ENCODE measurements around the gene C11orf52. TPM values are rescaled to one million over a fixed set of nuclear protein-coding genes. Genes with fewer than 3 reads are reported as not detected.
A peak's percentile ranks its signal among the peaks of the same experiment; 100 is the strongest.
"Not testable (repeated sequence)": the region's sequence is repeated elsewhere in the genome, so short reads cannot be mapped to it uniquely, and the experiment has no call there.

C11orf52 gene
- total RNA-seq (not detected), total RNA-seq (0 reads per million in 2 donors)

DNA sequence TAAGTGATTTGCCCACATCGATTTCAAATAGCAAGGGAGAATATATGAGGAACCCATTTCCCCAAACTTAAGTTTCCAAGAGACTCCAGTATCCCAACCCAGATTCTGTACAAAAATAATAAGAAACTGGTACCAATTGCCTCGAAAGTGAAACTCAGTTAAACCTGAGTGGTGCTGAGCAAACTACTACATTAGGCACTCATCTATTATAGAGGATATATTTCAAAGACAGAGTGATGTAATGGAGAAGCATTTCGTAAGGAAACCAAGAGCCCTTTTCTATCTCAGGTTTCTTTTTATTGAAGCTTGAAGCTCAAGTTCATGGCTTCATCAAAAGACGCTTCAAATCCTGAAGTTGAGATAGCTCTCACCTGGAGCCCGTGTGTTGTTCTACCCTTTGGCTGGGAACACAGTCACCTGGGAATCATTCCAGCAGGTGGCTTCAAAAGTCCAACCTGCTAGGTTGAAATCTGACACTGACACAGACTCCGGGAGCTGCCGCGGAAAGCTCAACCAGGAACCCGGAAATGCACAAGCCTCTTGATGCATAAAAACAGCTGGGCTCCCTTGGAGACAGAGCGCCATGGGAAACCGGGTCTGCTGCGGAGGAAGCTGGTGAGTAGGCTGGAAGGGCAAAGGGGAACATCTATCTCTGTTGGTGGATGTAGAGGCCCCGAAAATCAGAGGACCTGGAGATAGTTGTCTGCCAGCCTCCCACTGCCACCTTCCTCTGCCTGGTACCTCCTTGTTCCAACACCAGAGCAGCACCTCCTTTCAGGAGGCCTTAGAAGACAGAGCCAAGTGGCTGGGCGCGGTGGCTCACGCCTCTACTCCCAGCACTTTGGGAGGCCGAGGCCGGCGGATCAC, at the start of gene C11orf52:
Gene C11orf52 (plus strand): TSS at position 524 of the 867 bp plus-strand sequence. CDS start 60 bp downstream, at position 584.
- no peaks in the 10 kb centered on the region for H3K9me3 ChIP-seq (ENCODE audit: control insufficient read depth, low read length, poor library complexity, severe bottlenecking)
- Mint-ChIP-seq H3K4me3 (no peak within 1 kb of the TSS), H3K4me1 (no peaks in the 10 kb centered on the region), H3K27ac (no peak within 1 kb of the TSS), H3K27me3 (peaks cover 52% of the 10 kb centered on the region), H3K36me3 (ENCODE audit: low read depth) (peaks cover 6% of the 10 kb centered on the region)
- DNase-seq (no peak), ATAC-seq (no peak)

DNA sequence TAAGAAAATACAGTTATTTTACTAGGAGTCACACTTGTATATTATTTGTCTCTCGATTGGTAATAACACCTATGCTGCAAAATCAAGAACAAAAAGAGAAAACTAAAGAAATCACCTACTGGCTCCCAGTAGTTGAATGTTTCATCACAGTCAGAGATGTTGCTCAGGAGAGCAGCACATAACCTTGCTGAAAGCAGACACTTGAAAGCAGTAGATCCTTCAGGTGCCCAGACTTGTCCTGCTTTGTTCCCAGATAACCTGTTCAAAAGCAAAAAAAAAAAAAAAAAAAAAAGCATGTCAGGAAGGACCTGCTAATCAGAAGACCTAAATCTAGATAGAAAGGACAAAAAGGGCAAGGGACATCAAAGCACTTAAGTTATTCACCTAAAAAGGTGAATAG, 48.6 kb upstream of the C11orf52 start:
- no peaks in the 10 kb centered on the region for H3K9me3 ChIP-seq (ENCODE audit: control insufficient read depth, low read length, poor library complexity, severe bottlenecking)
- no peak overlapping the region for H3K27ac Mint-ChIP-seq
- H3K4me1 Mint-ChIP-seq = peaks cover 22% of the 10 kb centered on the region
- H3K36me3 Mint-ChIP-seq (ENCODE audit: low read depth) = peaks cover 4% of the 10 kb centered on the region
- peak overlapping the region; percentile 33 for H3K4me3 Mint-ChIP-seq
- H3K27me3 Mint-ChIP-seq = no peaks in the 10 kb centered on the region
- no peak for DNase-seq
- ATAC-seq = no peak

GRCh38 chr11:111870522-111870885, 48.2 kb upstream of the C11orf52 start:
- peak overlapping the region; percentile 94 for H3K4me3 Mint-ChIP-seq
- peak overlapping the region; percentile 91 for H3K27ac Mint-ChIP-seq
- no peaks in the 10 kb centered on the region for H3K27me3 Mint-ChIP-seq
- H3K9me3 ChIP-seq (ENCODE audit: control insufficient read depth, low read length, poor library complexity, severe bottlenecking) = no peaks in the 10 kb centered on the region
- ATAC-seq (no peak), DNase-seq (no peak)
- H3K36me3 Mint-ChIP-seq (ENCODE audit: low read depth) = peaks cover 4% of the 10 kb centered on the region
- H3K4me1 Mint-ChIP-seq = peaks cover 22% of the 10 kb centered on the region

DNA sequence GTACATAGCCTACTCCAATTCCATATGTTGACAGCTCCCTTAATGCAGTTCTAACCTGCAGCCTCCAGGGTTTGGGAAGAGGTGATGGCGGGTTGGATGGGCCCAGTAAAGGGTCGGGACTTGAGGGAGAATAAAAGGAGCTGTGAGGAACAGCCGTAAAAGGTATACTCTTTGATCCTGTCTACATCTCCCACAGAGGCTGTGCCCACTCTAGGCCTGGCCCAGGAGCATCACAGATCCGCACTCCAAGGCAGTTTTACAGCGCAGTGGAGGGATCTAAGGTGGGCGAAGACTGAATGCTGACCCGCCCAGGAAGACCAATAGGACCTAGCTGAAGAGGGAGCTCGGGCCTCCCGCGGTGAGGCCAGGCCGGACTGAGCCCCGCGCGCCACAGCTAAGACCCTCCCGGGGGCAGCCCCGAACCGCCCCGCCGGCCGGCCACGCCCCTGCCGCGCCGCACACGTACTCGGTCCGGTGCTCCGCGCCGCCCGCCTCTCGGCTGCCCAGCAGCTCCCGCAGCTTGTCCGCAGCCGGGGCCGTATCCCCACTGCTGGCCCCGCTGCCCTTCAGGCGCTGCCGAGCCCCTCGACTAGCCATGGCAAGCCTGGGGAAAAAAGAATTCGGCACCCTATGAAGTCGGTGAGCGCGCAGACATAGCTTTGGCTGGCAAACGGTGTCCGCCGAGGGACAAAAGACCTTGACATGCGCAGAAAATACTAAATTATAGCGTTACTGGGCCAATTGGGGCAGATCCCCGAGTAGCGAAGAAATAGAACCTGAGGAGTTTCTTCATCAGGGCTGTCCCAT, 47.6 kb upstream of the C11orf52 start, which contains the start of gene ALG9:
Gene ALG9 (minus strand): TSS at position 696 of the 807 bp plus-strand sequence. CDS start 99 bp downstream, at position 597.
- Mint-ChIP-seq H3K4me3 (peak within 1 kb of the TSS; percentile 94), H3K27ac (peak within 1 kb of the TSS; percentile 91), H3K4me1 (peaks cover 22% of the 10 kb centered on the region), H3K36me3 (ENCODE audit: low read depth) (peaks cover 4% of the 10 kb centered on the region), H3K27me3 (no peaks in the 10 kb centered on the region)
- DNase-seq (peak; percentile 76 to 90 (median 77)), ATAC-seq (peak; percentile 88)
- H3K9me3 ChIP-seq (ENCODE audit: control insufficient read depth, low read length, poor library complexity, severe bottlenecking) = no peaks in the 10 kb centered on the region

DNA sequence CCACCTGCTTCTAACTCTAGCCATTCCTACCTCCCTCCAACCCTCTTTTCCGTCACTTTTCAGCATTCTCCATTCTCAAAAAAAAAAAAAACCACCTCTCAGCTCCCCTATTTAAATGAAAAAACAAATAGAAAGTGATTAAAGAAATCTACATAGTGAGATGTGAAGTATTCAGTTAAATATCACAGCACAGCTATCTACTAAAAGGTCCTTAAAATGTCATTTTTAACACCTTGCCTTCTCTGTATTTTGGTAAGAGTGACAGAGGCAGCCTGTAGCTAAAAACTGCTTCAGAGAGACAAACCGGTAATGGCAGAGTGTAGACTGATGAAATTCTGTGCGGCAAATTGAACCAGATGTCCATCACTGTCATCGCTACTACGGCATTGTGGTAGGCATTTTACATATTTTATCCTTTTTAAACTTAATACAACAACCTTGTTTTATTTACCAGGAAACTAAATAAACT, 47.0 kb upstream of the C11orf52 start:
- DNase-seq (no peak), ATAC-seq (no peak)
- H3K4me3 Mint-ChIP-seq = peak overlapping the region; percentile 94
- no peaks in the 10 kb centered on the region for H3K9me3 ChIP-seq (ENCODE audit: control insufficient read depth, low read length, poor library complexity, severe bottlenecking)
- H3K4me1 Mint-ChIP-seq = peaks cover 22% of the 10 kb centered on the region
- H3K27ac Mint-ChIP-seq = peak overlapping the region; percentile 91
- peaks cover 2% of the 10 kb centered on the region for H3K36me3 Mint-ChIP-seq (ENCODE audit: low read depth)
- H3K27me3 Mint-ChIP-seq = no peaks in the 10 kb centered on the region

GRCh38 chr11:111878385-111878848, 40.3 kb upstream of the C11orf52 start:
- H3K4me3 Mint-ChIP-seq = peak overlapping the region; percentile 94
- H3K9me3 ChIP-seq (ENCODE audit: control insufficient read depth, low read length, poor library complexity, severe bottlenecking) = no peaks in the 10 kb centered on the region
- no peak for DNase-seq
- peak; percentile 1 for ATAC-seq
- no peaks in the 10 kb centered on the region for H3K27me3 Mint-ChIP-seq
- peak overlapping the region; percentile 98 for H3K27ac Mint-ChIP-seq
- H3K36me3 Mint-ChIP-seq (ENCODE audit: low read depth) = no peaks in the 10 kb centered on the region
- peaks cover 19% of the 10 kb centered on the region for H3K4me1 Mint-ChIP-seq

GRCh38 chr11:111878849-111879636, 39.7 kb upstream of the C11orf52 start, which contains the start of the genes CFAP68 and FDXACB1:
Gene CFAP68 (plus strand): TSS chr11:111879541. CDS start chr11:111879561, 20 bp downstream.
Gene FDXACB1 (minus strand): TSS chr11:111879165. CDS start chr11:111879132, 33 bp downstream.
- H3K36me3 Mint-ChIP-seq (ENCODE audit: low read depth) = peaks cover 2% of the 10 kb centered on the region
- ATAC-seq (peak; percentile 89), DNase-seq (peak; percentile 87 to 92 (median 92))
- peak within 1 kb of the TSS; percentile 94 for H3K4me3 Mint-ChIP-seq
- peak within 1 kb of the TSS; percentile 98 for H3K27ac Mint-ChIP-seq
- H3K4me1 Mint-ChIP-seq = peaks cover 18% of the 10 kb centered on the region
- H3K27me3 Mint-ChIP-seq = no peaks in the 10 kb centered on the region
- H3K9me3 ChIP-seq (ENCODE audit: control insufficient read depth, low read length, poor library complexity, severe bottlenecking) = no peaks in the 10 kb centered on the region

DNA sequence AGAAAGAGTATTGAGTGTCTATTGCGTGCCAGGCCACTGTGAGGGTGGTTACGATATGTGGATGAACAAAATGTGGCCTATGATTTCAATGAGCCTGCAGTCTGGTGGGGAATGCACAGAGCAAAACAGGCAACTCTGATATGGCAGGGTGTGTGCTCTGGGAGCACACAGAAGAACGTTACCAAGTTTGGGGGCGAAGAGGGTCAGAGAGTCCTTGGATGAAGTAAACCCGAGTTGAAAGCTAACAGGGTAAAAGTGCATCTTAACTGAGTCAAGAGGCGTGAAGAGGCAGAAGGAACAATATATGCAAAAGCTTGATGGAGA, 39.1 kb upstream of the C11orf52 start:
- H3K36me3 Mint-ChIP-seq (ENCODE audit: low read depth) = peaks cover 2% of the 10 kb centered on the region
- H3K27me3 Mint-ChIP-seq = no peaks in the 10 kb centered on the region
- DNase-seq (no peak), ATAC-seq (peak; percentile 6)
- peaks cover 18% of the 10 kb centered on the region for H3K4me1 Mint-ChIP-seq
- peak overlapping the region; percentile 94 for H3K4me3 Mint-ChIP-seq
- H3K9me3 ChIP-seq (ENCODE audit: control insufficient read depth, low read length, poor library complexity, severe bottlenecking) = no peaks in the 10 kb centered on the region
- peak overlapping the region; percentile 98 for H3K27ac Mint-ChIP-seq

DNA sequence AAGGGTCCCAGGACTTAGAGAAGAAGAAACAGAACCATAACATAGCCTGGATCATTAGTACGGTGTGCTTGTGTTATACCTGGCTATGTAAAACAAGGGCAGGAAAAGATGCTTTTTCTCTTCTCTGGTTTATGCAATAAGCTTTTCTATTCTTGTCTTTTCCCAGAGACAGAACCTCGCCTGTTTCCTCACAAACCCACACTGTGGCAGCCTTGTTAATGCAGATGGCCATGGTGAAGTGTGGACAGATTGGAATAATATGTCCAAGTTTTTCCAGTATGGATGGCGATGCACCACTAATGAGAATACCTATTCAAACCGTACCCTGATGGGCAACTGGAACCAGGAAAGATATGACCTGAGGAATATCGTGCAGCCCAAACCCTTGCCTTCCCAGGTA, 36.5 kb upstream of the C11orf52 start:
- DNase-seq = no peak
- Mint-ChIP-seq H3K4me1 (peaks cover 16% of the 10 kb centered on the region), H3K36me3 (ENCODE audit: low read depth) (peaks cover 2% of the 10 kb centered on the region), H3K4me3 (no peak overlapping the region), H3K27ac (no peak overlapping the region), H3K27me3 (no peaks in the 10 kb centered on the region)
- ATAC-seq = no peak
- no peaks in the 10 kb centered on the region for H3K9me3 ChIP-seq (ENCODE audit: control insufficient read depth, low read length, poor library complexity, severe bottlenecking)

GRCh38 chr11:111885053-111885452, 33.7 kb upstream of the C11orf52 start:
- H3K36me3 Mint-ChIP-seq (ENCODE audit: low read depth); ATAC-seq; DNase-seq; H3K27ac Mint-ChIP-seq; H3K9me3 ChIP-seq (ENCODE audit: control insufficient read depth, low read length, poor library complexity, severe bottlenecking); H3K27me3 Mint-ChIP-seq; H3K4me1 Mint-ChIP-seq; H3K4me3 Mint-ChIP-seq: not testable (repeated sequence)

DNA sequence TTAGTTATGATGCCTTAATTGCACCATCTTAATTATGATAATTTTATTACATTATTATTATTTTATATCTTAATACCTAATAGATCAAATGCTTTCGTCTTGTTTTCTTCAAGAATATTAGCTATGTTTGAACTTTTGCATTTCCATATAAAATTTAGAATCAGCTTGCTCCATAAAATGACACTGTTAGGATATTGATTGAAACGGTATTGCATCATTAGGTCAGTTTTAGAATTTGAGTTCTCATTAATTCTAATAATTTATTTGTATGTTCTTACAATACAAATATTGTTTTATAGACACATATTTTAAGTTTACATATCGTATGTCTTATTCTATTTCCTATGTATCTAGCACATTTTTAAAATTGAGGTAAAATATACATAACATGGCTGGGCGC, 32.7 kb upstream of the C11orf52 start:
- ATAC-seq (no peak), DNase-seq (no peak)
- no peak overlapping the region for H3K4me3 Mint-ChIP-seq
- no peak overlapping the region for H3K27ac Mint-ChIP-seq
- no peaks in the 10 kb centered on the region for H3K27me3 Mint-ChIP-seq
- no peaks in the 10 kb centered on the region for H3K9me3 ChIP-seq (ENCODE audit: control insufficient read depth, low read length, poor library complexity, severe bottlenecking)
- peaks cover 2% of the 10 kb centered on the region for H3K36me3 Mint-ChIP-seq (ENCODE audit: low read depth)
- no peaks in the 10 kb centered on the region for H3K4me1 Mint-ChIP-seq

GRCh38 chr11:111886844-111887243, 31.9 kb upstream of the C11orf52 start:
- Mint-ChIP-seq H3K4me1 (no peaks in the 10 kb centered on the region), H3K27ac (no peak overlapping the region), H3K4me3 (no peak overlapping the region), H3K27me3 (no peaks in the 10 kb centered on the region), H3K36me3 (ENCODE audit: low read depth) (peaks cover 2% of the 10 kb centered on the region)
- no peak for ATAC-seq
- no peak for DNase-seq
- H3K9me3 ChIP-seq (ENCODE audit: control insufficient read depth, low read length, poor library complexity, severe bottlenecking) = no peaks in the 10 kb centered on the region
